Effector memory CD8-positive, alpha-beta T cell (primary cell): ENCODE measurements around the gene GPR35.
"Not testable (repeated sequence)": the region's sequence is repeated elsewhere in the genome, so short reads cannot be mapped to it uniquely, and the experiment has no call there.

Experiments
- ATAC-seq: fragments of 150-1000 bp; cut with Tn5 transposase; replicated peaks from 2 replicates; pipeline ENCODE4 v1.10.0; 2021; ENCODE audit warnings: mild to moderate bottlenecking, moderate library complexity
- DNase-seq, 3 experiments: peaks; one replicate each; pipeline ENCODE4 v3.0.0; 2021
- H3K27ac Mint-ChIP-seq, 2 donors: one replicate each; pipeline ENCODE4 v1.8.0; 2022; ENCODE audit warnings: mild to moderate bottlenecking in 2 of 2, mixed read lengths in 2 of 2, moderate library complexity in 2 of 2
- H3K27me3 Mint-ChIP-seq, 2 donors: one replicate each; pipeline ENCODE4 v1.8.0; 2022; ENCODE audit warnings: mixed read lengths in 2 of 2
- H3K36me3 Mint-ChIP-seq: one replicate; pipeline ENCODE4 v1.8.0; 2022; ENCODE audit warnings: mild to moderate bottlenecking, moderate library complexity, mixed read lengths; ENCODE audit not compliant: insufficient read depth
- H3K4me1 Mint-ChIP-seq, 2 donors: one replicate each; pipeline ENCODE4 v1.8.0; 2022; ENCODE audit warnings: low read depth in 2 of 2, mixed read lengths in 2 of 2
- H3K4me3 Mint-ChIP-seq, 2 donors: one replicate each; pipeline ENCODE4 v1.8.0; 2022; ENCODE audit warnings: mild to moderate bottlenecking in 2 of 2, mixed read lengths in 2 of 2, moderate library complexity in 2 of 2
- H3K9me3 Mint-ChIP-seq, 2 donors: one replicate each; pipeline ENCODE4 v1.8.0; 2022; ENCODE audit warnings: mixed read lengths in 2 of 2

GPR35 gene

DNA sequence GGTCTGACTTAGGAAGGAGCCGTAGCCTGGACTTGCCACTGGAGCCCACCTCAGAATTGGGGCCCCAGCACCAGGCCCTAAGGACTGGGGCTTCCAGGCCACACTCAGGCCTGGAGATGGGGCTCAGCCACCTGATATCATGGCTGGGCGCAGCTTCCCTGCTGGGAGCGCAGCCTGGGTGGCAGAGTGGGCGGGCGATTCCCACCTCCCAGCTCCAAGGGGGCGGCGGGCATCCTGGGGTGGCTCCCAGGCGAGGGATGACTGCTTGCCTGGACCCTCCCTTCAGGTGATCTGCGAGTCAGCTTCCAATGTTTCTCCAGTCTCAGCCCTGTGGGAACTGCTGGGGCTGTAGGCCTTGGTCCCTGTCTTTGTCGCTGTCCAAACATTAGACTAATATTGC lies 20.1 kb downstream of the GPR35 start:
- peak overlapping the region; percentile 83 to 88 for H3K27ac Mint-ChIP-seq
- peak overlapping the region in 1 of 2 donors; percentile 64 for H3K4me3 Mint-ChIP-seq
- no peak for DNase-seq
- H3K27me3 Mint-ChIP-seq = peaks cover 24 to 29% of the 10 kb centered on the region in 2 donors
- H3K4me1 Mint-ChIP-seq = peaks cover 12 to 13% of the 10 kb centered on the region in 2 donors
- ATAC-seq = no peak
- H3K36me3 Mint-ChIP-seq = peaks cover 11% of the 10 kb centered on the region
- H3K9me3 Mint-ChIP-seq = peaks cover 0 to 1% of the 10 kb centered on the region in 2 donors

DNA sequence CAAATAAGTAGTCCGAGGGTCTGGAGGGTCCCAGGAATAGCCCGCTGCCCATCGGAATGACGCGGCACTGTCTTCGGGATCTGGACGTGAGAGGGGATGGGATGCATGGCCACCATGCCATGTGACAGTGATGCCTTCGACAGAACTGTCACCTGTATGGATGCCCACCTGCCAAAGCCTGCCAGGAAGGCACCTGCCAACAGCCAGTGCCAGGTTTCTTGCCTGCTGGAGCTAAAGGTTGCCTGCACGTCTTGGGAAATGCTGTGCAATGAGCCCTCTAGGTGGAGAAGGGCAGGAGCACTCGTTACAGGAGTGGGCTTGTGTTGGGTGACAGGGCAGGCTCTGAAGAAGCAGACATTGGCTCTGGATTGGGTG lies 20.5 kb downstream of the GPR35 start:
- Mint-ChIP-seq H3K27ac (peak overlapping the region; percentile 88 to 91), H3K4me3 (peak overlapping the region; percentile 64 to 65), H3K27me3 (peaks cover 24 to 29% of the 10 kb centered on the region in 2 donors), H3K4me1 (peaks cover 12 to 13% of the 10 kb centered on the region in 2 donors), H3K9me3 (peaks cover 0 to 1% of the 10 kb centered on the region in 2 donors), H3K36me3 (peaks cover 11% of the 10 kb centered on the region)
- DNase-seq = no peak
- ATAC-seq = no peak

DNA sequence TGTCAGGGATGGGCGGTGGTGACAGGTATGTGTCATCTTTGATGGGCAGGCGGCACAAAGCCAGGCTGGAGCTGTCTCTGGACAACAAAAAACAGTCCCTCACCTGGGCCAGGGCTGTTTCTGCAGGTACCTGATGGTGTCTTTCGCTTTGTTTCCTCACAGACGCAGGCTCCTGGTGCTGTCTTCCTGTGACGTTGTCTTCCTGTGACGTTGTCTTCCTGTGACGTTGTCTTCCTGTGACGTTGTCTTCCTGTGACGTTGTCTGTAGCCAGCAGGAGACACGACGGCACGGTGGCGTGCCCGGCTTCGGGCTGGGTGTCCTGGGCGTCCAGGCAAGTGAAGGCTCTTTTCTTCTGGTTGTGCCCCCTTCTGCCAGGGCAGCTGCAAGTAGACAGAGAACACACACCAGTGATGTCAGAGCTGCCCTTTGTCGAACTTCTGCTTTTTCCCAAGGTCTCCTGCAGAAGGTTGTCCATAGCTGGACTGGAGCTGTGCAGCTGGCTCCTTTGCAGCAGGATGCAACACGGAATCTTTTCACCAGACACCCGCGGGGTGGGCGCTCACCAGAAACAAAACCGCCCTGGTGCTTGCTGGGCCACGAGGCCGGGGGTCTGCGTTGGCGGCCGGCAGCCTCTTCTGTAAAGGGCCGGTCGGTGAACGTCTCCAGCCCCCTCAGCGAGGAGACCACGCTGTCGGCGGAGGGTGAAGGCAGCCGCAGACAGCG lies 21.1 kb downstream of the GPR35 start:
- DNase-seq (peak; percentile 63 to 69 (median 65)), ATAC-seq (peak; percentile 86)
- Mint-ChIP-seq H3K27ac (peak overlapping the region; percentile 88 to 91), H3K9me3 (peaks cover 0 to 1% of the 10 kb centered on the region in 2 donors), H3K27me3 (peaks cover 24 to 29% of the 10 kb centered on the region in 2 donors), H3K4me1 (peaks cover 12 to 13% of the 10 kb centered on the region in 2 donors), H3K4me3 (peak overlapping the region; percentile 64 to 65), H3K36me3 (peaks cover 11% of the 10 kb centered on the region)

DNA sequence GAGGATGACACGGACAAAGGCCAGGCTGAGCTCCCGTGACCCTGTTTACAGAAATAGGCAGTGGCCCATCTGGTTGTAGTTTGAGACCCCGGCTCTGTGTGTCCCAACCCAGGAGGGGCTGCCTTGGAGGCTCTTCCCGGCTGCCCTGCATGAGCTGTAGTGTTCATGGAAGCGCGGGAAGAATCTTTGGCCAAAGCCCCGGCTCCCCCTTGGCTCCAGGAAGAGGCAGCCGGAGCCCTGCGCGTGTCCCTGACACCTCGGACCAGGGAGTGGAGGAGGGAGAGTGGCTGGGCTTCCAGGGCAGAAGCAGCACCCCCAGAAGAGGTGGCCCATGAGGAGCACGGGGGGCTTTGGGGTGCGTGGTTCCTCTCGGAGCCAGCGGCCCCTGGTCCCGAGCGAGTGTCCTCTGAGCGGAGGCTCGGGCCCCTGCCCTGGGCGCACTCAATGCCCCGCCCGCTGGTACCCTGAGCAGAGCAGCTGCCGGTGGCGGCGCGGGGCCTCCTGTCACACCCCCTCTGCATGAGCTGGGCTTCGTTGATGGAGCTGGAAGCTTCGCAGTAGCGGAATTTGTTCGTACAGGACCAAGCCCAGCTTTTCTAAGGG lies 21.7 kb downstream of the GPR35 start:
- H3K36me3 Mint-ChIP-seq = peaks cover 11% of the 10 kb centered on the region
- DNase-seq (no peak), ATAC-seq (no peak)
- peak overlapping the region; percentile 64 to 88 for H3K27ac Mint-ChIP-seq
- peaks cover 0 to 1% of the 10 kb centered on the region in 2 donors for H3K9me3 Mint-ChIP-seq
- no peak overlapping the region for H3K4me3 Mint-ChIP-seq
- peaks cover 24 to 29% of the 10 kb centered on the region in 2 donors for H3K27me3 Mint-ChIP-seq
- peaks cover 12 to 13% of the 10 kb centered on the region in 2 donors for H3K4me1 Mint-ChIP-seq

DNA sequence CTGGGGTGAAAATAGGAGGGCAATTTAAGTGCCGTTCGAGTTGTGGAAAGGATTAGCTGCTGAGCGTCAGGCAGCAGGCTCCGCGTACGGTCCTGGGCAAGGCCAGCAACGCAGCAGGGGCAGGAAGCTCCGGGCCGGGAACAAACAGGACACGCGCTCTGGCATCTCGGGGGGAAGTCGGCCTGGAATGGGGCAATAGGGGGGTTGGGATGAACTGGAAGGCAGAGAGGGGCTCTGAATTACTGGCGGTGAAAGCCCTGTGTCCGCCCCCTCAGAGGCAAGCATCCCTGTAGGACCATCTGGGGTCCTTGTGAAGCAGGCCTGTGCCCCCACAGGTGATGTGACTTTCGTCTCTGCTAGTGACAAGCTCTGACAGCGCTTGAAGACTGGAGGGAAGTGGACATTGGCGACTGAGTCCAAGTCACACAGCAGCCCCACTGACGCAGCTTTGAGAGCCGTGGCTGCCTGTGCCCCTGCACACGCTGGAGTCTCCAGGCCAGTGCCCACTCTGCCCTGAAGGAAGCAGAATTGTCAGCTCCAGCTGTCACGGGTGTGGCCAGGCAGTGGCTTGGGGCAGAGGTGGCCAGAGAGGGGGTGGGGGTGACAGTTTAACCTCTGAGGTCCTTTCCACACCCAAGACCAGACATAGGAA lies 22.3 kb downstream of the GPR35 start:
- peaks cover 0 to 1% of the 10 kb centered on the region in 2 donors for H3K9me3 Mint-ChIP-seq
- peak overlapping the region in 1 of 2 donors; percentile 5 for H3K4me3 Mint-ChIP-seq
- H3K36me3 Mint-ChIP-seq = peaks cover 11% of the 10 kb centered on the region
- peaks cover 27 to 34% of the 10 kb centered on the region in 2 donors for H3K27me3 Mint-ChIP-seq
- ATAC-seq (no peak), DNase-seq (no peak)
- H3K4me1 Mint-ChIP-seq = peaks cover 12 to 13% of the 10 kb centered on the region in 2 donors
- peak overlapping the region; percentile 38 to 64 for H3K27ac Mint-ChIP-seq

DNA sequence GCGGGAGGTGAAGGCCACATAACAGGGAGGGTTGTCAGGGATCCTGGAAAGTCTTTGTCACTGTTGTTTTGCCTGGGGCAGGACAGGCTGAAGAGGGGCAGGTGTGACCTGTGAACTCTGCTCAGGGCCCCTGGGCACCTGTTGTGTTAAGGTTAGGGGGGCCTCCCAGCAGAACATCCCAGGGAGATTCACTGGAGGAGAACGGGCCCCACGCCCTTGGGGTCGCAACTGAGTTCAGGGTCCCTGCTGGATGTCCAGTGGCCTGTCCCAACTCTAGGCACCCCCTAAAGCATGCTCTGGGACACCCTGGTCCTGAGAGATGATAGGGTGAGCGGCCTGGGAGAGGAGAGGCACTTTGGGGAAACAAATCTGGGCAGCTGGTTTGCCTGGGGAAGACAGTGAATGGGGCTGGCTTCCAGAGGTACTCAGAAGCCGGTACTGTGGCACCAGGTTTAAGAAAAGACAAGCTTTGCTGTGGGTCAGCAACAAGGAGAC lies 22.9 kb downstream of the GPR35 start:
- DNase-seq = no peak
- peaks cover 12 to 13% of the 10 kb centered on the region in 2 donors for H3K4me1 Mint-ChIP-seq
- H3K9me3 Mint-ChIP-seq = peaks cover 0 to 1% of the 10 kb centered on the region in 2 donors
- H3K27ac Mint-ChIP-seq = peak overlapping the region; percentile 46 to 60
- ATAC-seq = no peak
- no peak overlapping the region for H3K4me3 Mint-ChIP-seq
- H3K36me3 Mint-ChIP-seq = peaks cover 11% of the 10 kb centered on the region
- peaks cover 28 to 36% of the 10 kb centered on the region in 2 donors for H3K27me3 Mint-ChIP-seq

DNA sequence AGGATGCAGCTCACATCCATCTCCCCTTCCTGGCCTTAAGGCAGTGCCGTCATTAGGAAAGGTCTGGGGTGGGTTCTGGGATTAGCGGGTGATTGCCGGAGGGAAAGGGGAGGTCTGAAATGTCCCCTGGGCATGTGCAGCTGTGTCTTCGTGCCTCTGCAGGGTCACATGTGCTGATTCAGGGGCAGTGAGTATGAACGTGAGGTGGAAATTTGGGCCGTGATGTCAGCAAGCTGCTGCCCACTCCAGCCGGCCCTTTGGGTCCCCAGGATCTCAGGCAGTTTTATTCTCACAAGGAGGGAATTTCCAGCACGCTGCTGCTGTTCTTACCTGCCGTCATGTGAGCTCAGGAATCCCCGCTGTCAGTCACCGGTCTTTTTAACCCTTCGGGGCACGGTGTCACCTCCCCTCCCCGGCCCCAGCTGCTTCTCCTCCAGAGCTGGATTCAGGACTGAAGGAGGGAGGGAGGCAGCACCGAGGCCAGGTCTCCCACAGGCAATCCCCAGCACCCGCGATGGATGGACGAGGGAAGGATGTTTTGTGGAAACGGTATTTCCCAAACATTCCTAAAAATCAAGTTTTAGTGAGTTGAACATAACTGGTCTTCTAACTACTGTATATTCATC lies 23.5 kb downstream of the GPR35 start:
- H3K4me3 Mint-ChIP-seq = no peak overlapping the region
- ATAC-seq (no peak), DNase-seq (no peak)
- peaks cover 11 to 13% of the 10 kb centered on the region in 2 donors for H3K4me1 Mint-ChIP-seq
- H3K27ac Mint-ChIP-seq = peak overlapping the region; percentile 46 to 60
- H3K9me3 Mint-ChIP-seq = peaks cover 0 to 1% of the 10 kb centered on the region in 2 donors
- H3K36me3 Mint-ChIP-seq = peaks cover 11% of the 10 kb centered on the region
- H3K27me3 Mint-ChIP-seq = peaks cover 28 to 36% of the 10 kb centered on the region in 2 donors

DNA sequence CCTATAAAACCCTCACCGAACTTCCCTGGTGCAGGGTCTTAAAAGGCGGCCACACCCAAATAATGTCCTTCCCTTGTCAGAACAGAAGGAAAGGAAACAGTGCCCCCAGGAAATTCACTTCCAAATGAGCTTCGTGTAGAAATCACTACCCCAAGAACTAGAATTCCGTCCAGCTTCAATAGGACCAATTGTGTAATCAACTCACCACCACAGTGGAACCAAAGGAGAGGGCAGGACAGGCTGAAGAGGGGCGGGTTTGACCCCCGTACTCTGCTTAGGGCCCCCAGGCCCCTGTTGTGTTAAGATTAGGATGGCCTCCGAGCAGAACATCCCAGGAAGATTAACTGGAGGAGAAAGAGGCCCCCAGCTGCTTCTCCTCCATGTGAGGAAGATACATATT lies 24.1 kb downstream of the GPR35 start:
- Mint-ChIP-seq H3K36me3 (peaks cover 11% of the 10 kb centered on the region), H3K27ac (peak overlapping the region in 1 of 2 donors; percentile 46), H3K4me1 (peaks cover 11 to 13% of the 10 kb centered on the region in 2 donors), H3K4me3 (no peak overlapping the region), H3K27me3 (peaks cover 28 to 36% of the 10 kb centered on the region in 2 donors), H3K9me3 (peaks cover 0 to 1% of the 10 kb centered on the region in 2 donors)
- DNase-seq (no peak), ATAC-seq (no peak)

DNA sequence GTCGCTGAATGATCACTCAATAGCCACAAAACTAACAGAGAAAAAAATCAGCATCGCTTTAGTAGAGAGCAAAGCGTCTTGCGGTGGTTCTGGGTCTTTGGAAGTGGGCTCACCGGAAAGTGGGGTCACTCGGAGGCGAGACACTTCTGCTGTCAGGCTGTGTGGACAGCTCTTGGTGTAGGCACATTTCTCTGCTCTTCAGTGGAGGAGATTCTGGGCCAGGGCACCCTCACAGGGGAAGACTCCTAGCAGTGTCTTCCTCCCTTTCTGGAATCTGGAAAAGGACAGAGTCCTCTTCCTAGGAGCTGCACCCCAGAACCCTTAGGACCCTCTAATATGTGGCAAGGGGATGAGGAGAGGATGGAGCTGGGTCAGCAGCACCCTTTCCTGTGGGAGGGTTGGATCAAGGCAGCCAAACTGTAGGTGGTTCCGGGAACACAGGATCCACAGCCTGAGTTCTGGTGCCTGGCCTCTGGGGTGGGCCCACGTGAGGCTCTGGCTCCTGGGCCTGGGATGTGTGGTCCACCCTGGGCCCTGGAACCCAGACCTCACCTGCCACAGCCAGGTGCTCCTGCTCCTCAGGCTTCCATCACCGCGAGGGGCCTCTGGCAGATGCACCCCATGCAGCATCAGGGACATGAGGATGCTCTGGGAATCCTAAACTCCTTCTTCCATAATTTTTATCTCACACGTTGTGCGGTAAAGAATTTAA lies 25.1 kb downstream of the GPR35 start:
- Mint-ChIP-seq H3K27ac (peak overlapping the region in 1 of 2 donors; percentile 31), H3K9me3 (peaks cover 0 to 1% of the 10 kb centered on the region in 2 donors), H3K36me3 (peaks cover 11% of the 10 kb centered on the region), H3K4me3 (no peak overlapping the region), H3K4me1 (peaks cover 16 to 21% of the 10 kb centered on the region in 2 donors), H3K27me3 (peaks cover 28 to 44% of the 10 kb centered on the region in 2 donors)
- ATAC-seq (no peak), DNase-seq (no peak)

DNA sequence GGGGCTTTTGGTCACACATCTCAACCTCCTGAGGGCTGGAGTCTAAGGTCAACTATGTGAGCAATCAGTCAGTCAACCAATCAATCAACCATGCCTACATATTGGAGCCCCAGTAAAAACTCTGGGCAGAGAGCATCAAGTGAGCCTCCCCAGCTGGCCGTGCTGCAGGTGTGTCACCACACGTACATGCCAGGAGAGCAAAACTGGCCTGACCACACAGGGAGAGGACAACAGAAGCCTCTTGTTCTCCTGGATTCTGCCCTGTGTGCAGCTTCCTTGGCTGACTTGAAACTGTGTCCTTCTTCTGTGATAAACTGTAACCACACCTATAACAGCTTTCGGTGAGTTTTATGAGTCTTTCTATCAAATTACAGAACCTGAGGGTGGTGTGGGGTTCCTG lies 25.9 kb downstream of the GPR35 start:
- DNase-seq (no peak), ATAC-seq (no peak)
- Mint-ChIP-seq H3K36me3 (peaks cover 10% of the 10 kb centered on the region), H3K27ac (no peak overlapping the region), H3K9me3 (peaks cover 0 to 1% of the 10 kb centered on the region in 2 donors), H3K4me3 (no peak overlapping the region), H3K4me1 (peaks cover 13 to 17% of the 10 kb centered on the region in 2 donors), H3K27me3 (peaks cover 28 to 44% of the 10 kb centered on the region in 2 donors)

DNA sequence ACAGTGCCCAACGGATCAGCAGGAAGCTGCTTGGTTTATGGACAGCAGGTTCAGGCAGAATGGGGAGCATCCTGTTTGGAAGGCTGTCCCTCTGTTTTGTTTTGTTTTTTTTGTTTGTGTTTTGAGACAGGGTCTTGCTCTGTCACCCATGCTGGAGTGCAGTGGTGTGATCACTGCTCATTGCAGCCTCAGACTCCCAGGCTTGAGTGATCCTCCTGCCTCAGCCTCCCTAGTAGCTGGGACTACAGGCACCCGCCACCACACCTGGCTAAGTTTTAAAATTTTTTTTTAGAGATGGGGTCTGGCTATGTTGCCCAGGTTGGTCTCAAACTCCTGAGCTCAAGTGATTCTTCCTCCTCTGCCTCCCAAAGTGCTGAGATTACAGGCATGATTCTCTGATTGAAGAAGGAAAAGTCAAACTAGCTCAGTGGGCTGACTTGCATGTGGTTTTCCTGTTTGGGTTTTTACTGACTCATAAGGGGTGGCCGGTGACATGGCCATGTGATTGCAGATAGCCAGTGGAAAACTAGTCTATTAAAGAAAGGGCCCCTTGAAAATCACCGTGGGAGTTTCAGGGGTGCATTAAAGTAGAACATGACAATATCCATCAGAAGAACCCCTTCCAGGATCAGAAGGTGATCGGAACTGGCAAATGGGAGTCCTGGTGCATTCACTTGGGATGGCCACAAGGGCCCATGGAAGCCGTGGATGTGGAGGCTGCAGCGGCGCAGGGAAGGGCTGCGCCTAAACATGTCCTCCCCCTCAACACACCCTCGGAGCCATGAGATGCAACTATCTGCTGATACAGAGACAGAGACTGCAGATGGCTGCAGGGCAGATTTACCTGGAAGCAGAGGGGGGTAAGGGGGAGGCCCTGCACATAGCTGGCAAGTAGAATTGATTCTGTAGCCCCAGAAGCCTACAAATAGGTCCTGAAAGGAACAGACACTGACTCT lies 30.9 kb downstream of the GPR35 start:
- Mint-ChIP-seq H3K4me3 (peak overlapping the region in 1 of 2 donors; percentile 14), H3K27ac (peak overlapping the region in 1 of 2 donors; percentile 63), H3K9me3 (no peaks in the 10 kb centered on the region), H3K27me3 (peaks cover 4 to 15% of the 10 kb centered on the region in 2 donors), H3K36me3 (no peaks in the 10 kb centered on the region), H3K4me1 (peaks cover 13 to 14% of the 10 kb centered on the region in 2 donors)
- DNase-seq = no peak
- ATAC-seq = peak; percentile 97

DNA sequence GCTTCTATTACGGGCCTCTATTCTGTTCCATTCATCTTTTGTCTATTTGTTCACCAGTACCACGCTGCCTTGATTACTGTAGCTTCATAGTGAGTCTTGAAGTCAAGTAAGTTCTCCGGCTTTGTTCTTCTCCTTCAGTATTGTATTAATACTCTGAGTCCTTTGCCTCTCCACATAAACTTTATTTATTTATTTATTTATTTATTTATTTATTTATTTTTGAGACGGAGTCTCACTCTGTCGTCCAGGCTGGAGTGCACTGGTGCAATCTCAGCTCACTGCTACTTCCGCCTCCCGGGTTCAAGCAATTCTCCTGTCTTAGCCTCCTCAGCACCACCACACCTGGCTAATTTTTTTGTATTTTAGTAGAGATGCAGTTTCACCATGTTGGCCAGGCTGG lies 34.6 kb downstream of the GPR35 start:
- not testable (repeated sequence) for DNase-seq, H3K4me3 Mint-ChIP-seq, H3K27ac Mint-ChIP-seq, ATAC-seq, H3K27me3 Mint-ChIP-seq, H3K36me3 Mint-ChIP-seq, H3K9me3 Mint-ChIP-seq
- H3K4me1 Mint-ChIP-seq = peaks cover 9 to 11% of the 10 kb centered on the region in 2 donors
